ENCODE data around the gene FSTL1. TPM values are rescaled to one million over a fixed set of nuclear protein-coding genes. Genes with fewer than 3 reads are reported as not detected.

Gene FSTL1
- total RNA-seq, 3 donors from 2014 or later (not counting 1 experiment from before 2014, with no cell fraction given), result 1.1 to 1.9 (median 1.4) TPM

DNA sequence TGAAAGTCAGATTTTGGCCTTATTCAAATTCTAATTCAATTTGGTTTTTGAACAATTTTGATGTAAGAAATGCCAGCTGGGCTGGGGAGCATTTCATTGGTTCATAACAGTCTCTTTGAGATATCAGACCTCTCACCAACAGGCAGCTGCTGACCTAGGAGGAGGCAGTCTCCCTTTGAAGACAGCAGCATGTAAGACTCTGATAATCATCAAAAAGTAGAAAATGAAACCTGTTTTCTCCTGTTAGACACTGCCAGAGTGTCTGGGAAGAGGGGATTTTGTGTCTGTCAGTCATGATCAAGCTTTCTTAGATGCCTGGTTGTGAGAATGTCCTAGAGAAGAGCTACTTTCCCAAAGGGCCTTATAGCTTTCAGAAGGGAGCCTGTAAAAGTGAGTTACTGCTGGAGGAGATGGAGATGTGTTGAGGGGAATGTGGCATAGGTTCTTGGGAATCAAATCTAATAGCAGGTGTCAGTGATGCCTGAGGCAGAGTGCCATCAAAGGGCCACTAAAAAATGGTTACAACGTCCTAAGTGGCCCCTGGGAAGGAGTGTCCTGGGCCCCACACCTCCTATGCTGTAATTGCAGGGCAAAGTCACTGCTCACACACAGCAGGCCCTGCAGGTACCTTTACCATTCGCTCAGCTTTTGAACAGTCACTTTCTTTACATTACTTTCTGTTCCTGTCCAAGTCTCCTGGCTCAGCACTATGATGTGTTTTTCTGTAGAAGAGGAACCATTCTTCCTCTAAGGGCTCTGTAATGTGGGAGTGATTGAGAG, 43.1 kb downstream of the FSTL1 start:
- intact Hi-C loops (cut with micrococcal nuclease), result no loop called here
- Histone ChIP-seq H3K9me3 (ENCODE audit: control insufficient read depth, insufficient read depth, low read length) (no peaks in the 10 kb centered on the region), H3K27ac (ENCODE audit: low read length) (no peak overlapping the region), H3K4me1 (ENCODE audit: control insufficient read depth, insufficient read depth, low read length) (no peaks in the 10 kb centered on the region), H3K4me3 (ENCODE audit: low read length) (no peak overlapping the region), H3K36me3 (ENCODE audit: control insufficient read depth, insufficient read depth, low read length) (no peaks in the 10 kb centered on the region), H3K27me3 (ENCODE audit: control insufficient read depth, insufficient read depth, low read length) (no peaks in the 10 kb centered on the region)
- 79% methylated on average over 2 of the region's 2 CpGs for WGBS (ENCODE audit: insufficient coverage)
- Mint-ChIP-seq H3K9me3 (no peaks in the 10 kb centered on the region), H3K27me3 (ENCODE audit: low read depth in 2 of 2) (no peaks in the 10 kb centered on the region), H3K27ac (no peak overlapping the region), H3K4me3 (no peak overlapping the region), H3K4me1 (no peaks in the 10 kb centered on the region), H3K36me3 (no peaks in the 10 kb centered on the region)
- TF ChIP-seq CTCF (IDR thresholded peaks at IDR 0.05), result no peak
- ATAC-seq, result no peak
- DNase-seq, result no peak

GRCh38 chr3:120404876-120405275, 45.9 kb downstream of the FSTL1 start:
- no peaks in the 10 kb centered on the region for H3K9me3 Mint-ChIP-seq
- no peak overlapping the region for H3K4me3 Mint-ChIP-seq
- no peaks in the 10 kb centered on the region for H3K27me3 Mint-ChIP-seq (ENCODE audit: low read depth in 2 of 2)
- H3K27me3 ChIP-seq (ENCODE audit: control insufficient read depth, insufficient read depth, low read length), result no peaks in the 10 kb centered on the region
- H3K36me3 Mint-ChIP-seq, result no peaks in the 10 kb centered on the region
- H3K4me3 ChIP-seq (ENCODE audit: low read length), result no peak overlapping the region
- intact Hi-C loops (cut with micrococcal nuclease), result no loop called here
- no peak overlapping the region for H3K27ac Mint-ChIP-seq
- peaks cover under 1 to 2% of the 10 kb centered on the region in 2 donors for H3K4me1 Mint-ChIP-seq
- H3K36me3 ChIP-seq (ENCODE audit: control insufficient read depth, insufficient read depth, low read length), result no peaks in the 10 kb centered on the region
- WGBS (ENCODE audit: insufficient coverage), result 90% methylated on average over 3 of the region's 3 CpGs
- no peak for DNase-seq
- no peak for TF ChIP-seq CTCF (IDR thresholded peaks at IDR 0.05)
- ATAC-seq, result no peak
- no peaks in the 10 kb centered on the region for H3K4me1 ChIP-seq (ENCODE audit: control insufficient read depth, insufficient read depth, low read length)
- H3K9me3 ChIP-seq (ENCODE audit: control insufficient read depth, insufficient read depth, low read length), result no peaks in the 10 kb centered on the region
- H3K27ac ChIP-seq (ENCODE audit: low read length), result no peak overlapping the region

DNA sequence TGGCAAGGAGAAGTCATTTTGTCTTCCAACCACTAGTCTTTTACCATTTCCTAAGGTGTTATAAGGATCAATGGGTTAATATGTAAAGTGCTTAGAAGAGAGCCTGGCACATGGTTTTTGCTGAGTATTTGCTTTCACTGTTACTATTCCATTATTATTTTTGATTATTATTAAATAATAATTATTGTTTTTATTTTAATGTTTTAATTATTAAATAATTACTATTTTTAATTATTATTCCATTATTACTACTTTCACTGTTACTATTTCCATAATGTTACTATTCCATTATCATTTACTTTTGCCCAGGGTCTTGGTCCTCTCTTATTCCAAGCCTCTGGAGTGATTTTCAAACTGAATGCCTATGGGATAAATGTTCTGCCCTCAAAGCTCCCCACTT, 48.5 kb downstream of the FSTL1 start:
- Histone ChIP-seq H3K4me1 (ENCODE audit: control insufficient read depth, insufficient read depth, low read length) (peaks cover 3% of the 10 kb centered on the region), H3K36me3 (ENCODE audit: control insufficient read depth, insufficient read depth, low read length) (no peaks in the 10 kb centered on the region), H3K27me3 (ENCODE audit: control insufficient read depth, insufficient read depth, low read length) (no peaks in the 10 kb centered on the region), H3K9me3 (ENCODE audit: control insufficient read depth, insufficient read depth, low read length) (no peaks in the 10 kb centered on the region), H3K4me3 (ENCODE audit: low read length) (no peak overlapping the region), H3K27ac (ENCODE audit: low read length) (no peak overlapping the region)
- H3K4me1 Mint-ChIP-seq, result peaks cover 7 to 8% of the 10 kb centered on the region in 2 donors
- H3K9me3 Mint-ChIP-seq, result no peaks in the 10 kb centered on the region
- DNase-seq, result no peak
- TF ChIP-seq CTCF (IDR thresholded peaks at IDR 0.05), result no peak
- no peaks in the 10 kb centered on the region for H3K27me3 Mint-ChIP-seq (ENCODE audit: low read depth in 2 of 2)
- H3K27ac Mint-ChIP-seq, result no peak overlapping the region
- no peak overlapping the region for H3K4me3 Mint-ChIP-seq
- no peaks in the 10 kb centered on the region for H3K36me3 Mint-ChIP-seq
- ATAC-seq, result no peak
- intact Hi-C loops (cut with micrococcal nuclease), result no loop called here

- Mint-ChIP-seq H3K9me3 (no peaks in the 10 kb centered on the region), H3K27me3 (ENCODE audit: low read depth in 2 of 2) (peaks cover 0 to 4% of the 10 kb centered on the region in 2 donors), H3K27ac (no peak overlapping the region), H3K36me3 (no peaks in the 10 kb centered on the region), H3K4me1 (peaks cover 7 to 8% of the 10 kb centered on the region in 2 donors), H3K4me3 (no peak overlapping the region)
- TF ChIP-seq CTCF (IDR thresholded peaks at IDR 0.05), result no peak
- no peaks in the 10 kb centered on the region for H3K9me3 ChIP-seq (ENCODE audit: control insufficient read depth, insufficient read depth, low read length)
- no peak for DNase-seq
- H3K36me3 ChIP-seq (ENCODE audit: control insufficient read depth, insufficient read depth, low read length), result no peaks in the 10 kb centered on the region
- H3K27ac ChIP-seq (ENCODE audit: low read length), result no peak overlapping the region
- no peak for ATAC-seq
- peaks cover 3% of the 10 kb centered on the region for H3K4me1 ChIP-seq (ENCODE audit: control insufficient read depth, insufficient read depth, low read length)
- intact Hi-C loops (cut with micrococcal nuclease), result no loop called here
- 33% methylated on average over 2 of the region's 2 CpGs for WGBS (ENCODE audit: insufficient coverage)
- no peak overlapping the region for H3K4me3 ChIP-seq (ENCODE audit: low read length)
- no peaks in the 10 kb centered on the region for H3K27me3 ChIP-seq (ENCODE audit: control insufficient read depth, insufficient read depth, low read length)
Observed at GRCh38 chr3:120399372-120399771, 51.4 kb downstream of the FSTL1 start.

All from natural killer cell (primary cell).